CD14-positive monocyte (primary cell): ENCODE measurements around the gene SIGLEC8. TPM values are rescaled to one million over a fixed set of nuclear protein-coding genes. Genes with fewer than 3 reads are reported as not detected.
A peak's percentile ranks its signal among the peaks of the same experiment; 100 is the strongest.

ENCODE experiments used
- DNase-seq, 3 donors: peaks; one replicate each; pipeline ENCODE4 v3.0.0-alpha.2; 2011 to 2022
- H2AFZ ChIP-seq: 2 replicates; pipeline ENCODE4 v1.6.0; 2012; ENCODE audit warnings: mild to moderate bottlenecking, low read depth, low read length, inconsistent platforms; ENCODE audit not compliant: insufficient read depth, poor library complexity, severe bottlenecking
- H3K27ac ChIP-seq, 2 donors: 1 replicate in 1 of 2; 2 replicates in 1 of 2; pipeline ENCODE4 v1.5.1; 2012 to 2013; ENCODE audit warnings: low read length in 2 of 2, control low read depth in 1 of 2, inconsistent platforms in 1 of 2, low read depth in 1 of 2, mild to moderate bottlenecking in 1 of 2
- H3K27me3 ChIP-seq, 2 donors: one replicate each; pipeline versions ENCODE4 v1.6.0 to v1.6.1; 2011 to 2013; ENCODE audit warnings: low read length in 2 of 2; ENCODE audit not compliant: control insufficient read depth in 2 of 2, insufficient read depth in 2 of 2
- H3K36me3 ChIP-seq, 2 donors: replicated peaks in 1 of 2; 1 replicate in 1 of 2; 2 replicates in 1 of 2; pipeline versions ENCODE4 v1.5.1 to v1.6.1; 2012 to 2013; ENCODE audit warnings: low read length in 2 of 2, control low read depth in 1 of 2, inconsistent platforms in 1 of 2, mild to moderate bottlenecking in 1 of 2; ENCODE audit not compliant: insufficient read depth in 2 of 2, control insufficient read depth in 1 of 2
- H3K4me1 ChIP-seq, 2 donors: 1 replicate in 1 of 2; 2 replicates in 1 of 2; pipeline versions ENCODE4 v1.5.1 to v1.6.1; 2012 to 2013; ENCODE audit warnings: low read length in 2 of 2, control low read depth in 1 of 2, inconsistent platforms in 1 of 2, mild to moderate bottlenecking in 1 of 2, moderate library complexity in 1 of 2; ENCODE audit not compliant: insufficient read depth in 2 of 2, control insufficient read depth in 1 of 2
- H3K4me2 ChIP-seq: replicated peaks from 2 replicates; pipeline ENCODE3; 2012; ENCODE audit warnings: low read length, moderate library complexity, mild to moderate bottlenecking; ENCODE audit not compliant: poor library complexity, severe bottlenecking; ENCODE audit errors: extremely low read depth
- H3K4me3 ChIP-seq, 3 experiments: fragments of 200-600 bp in 1 of 3; sonication (generic) in 1 of 3; replicated peaks in 1 of 3; 1 replicate in 2 of 3; 2 replicates in 1 of 3; pipeline ENCODE4 v1.5.1; 2011 to 2013; ENCODE audit warnings: low read length in 3 of 3, mild to moderate bottlenecking in 3 of 3, control low read depth in 2 of 3, low read depth in 2 of 3, inconsistent platforms in 1 of 3, moderate library complexity in 1 of 3
- H3K79me2 ChIP-seq: 2 replicates; pipeline ENCODE4 v1.6.0; 2012; ENCODE audit warnings: mild to moderate bottlenecking, control low read depth, inconsistent platforms, low read length, moderate library complexity; ENCODE audit not compliant: insufficient read depth
- H3K9ac ChIP-seq: 2 replicates; pipeline ENCODE4 v1.6.0; 2017; ENCODE audit warnings: low read length, mild to moderate bottlenecking; ENCODE audit not compliant: insufficient read depth, poor library complexity, severe bottlenecking
- H3K9me3 ChIP-seq, 2 donors: replicated peaks in 1 of 2; 1 replicate in 1 of 2; 2 replicates in 1 of 2; pipeline versions ENCODE4 v1.5.1 to v1.6.1; 2012 to 2013; ENCODE audit warnings: low read length in 2 of 2, control low read depth in 1 of 2; ENCODE audit not compliant: control insufficient read depth in 1 of 2, insufficient read depth in 1 of 2
- H4K20me1 ChIP-seq: 2 replicates; pipeline ENCODE4 v1.6.0; 2012; ENCODE audit warnings: mild to moderate bottlenecking, low read length, control low read depth, moderate library complexity; ENCODE audit not compliant: insufficient read depth
- H3K27ac Mint-ChIP-seq, 7 donors: one replicate each; pipeline ENCODE4 v1.8.0; 2020; ENCODE audit warnings: mild to moderate bottlenecking in 7 of 7, mixed read lengths in 7 of 7, moderate library complexity in 6 of 7, inconsistent platforms in 2 of 7
- H3K27me3 Mint-ChIP-seq, 3 donors: one replicate each; pipeline ENCODE4 v1.8.0; 2021 to 2022; ENCODE audit warnings: low read depth in 3 of 3, mild to moderate bottlenecking in 3 of 3, mixed read lengths in 3 of 3, moderate library complexity in 3 of 3, inconsistent platforms in 1 of 3
- H3K36me3 Mint-ChIP-seq, 2 donors: one replicate each; pipeline ENCODE4 v1.8.0; 2020; ENCODE audit warnings: mixed read lengths in 2 of 2, inconsistent platforms in 1 of 2, mild to moderate bottlenecking in 1 of 2
- H3K4me1 Mint-ChIP-seq: one replicate; pipeline ENCODE4 v1.8.0; 2020; ENCODE audit warnings: mild to moderate bottlenecking, mixed read lengths
- H3K4me3 Mint-ChIP-seq, 2 donors: one replicate each; pipeline ENCODE4 v1.8.0; 2020; ENCODE audit warnings: mild to moderate bottlenecking in 2 of 2, mixed read lengths in 2 of 2, moderate library complexity in 1 of 2
- H3K9me3 Mint-ChIP-seq, 7 donors: one replicate each; pipeline ENCODE4 v1.8.0; 2020 to 2022; ENCODE audit warnings: mixed read lengths in 7 of 7, mild to moderate bottlenecking in 6 of 7, moderate library complexity in 6 of 7, inconsistent platforms in 2 of 7
- WGBS: methylation state at CpG from one replicate; pipeline ENCODE4 v1.1.5; 2013; ENCODE audit warnings: missing lambda C conversion rate; ENCODE audit not compliant: insufficient coverage; 5-methylcytosine and 5-hydroxymethylcytosine counted together
- intact Hi-C, 2 donors: fragments of 100-400 bp; cut with micrococcal nuclease; formaldehyde crosslinking; loops; one replicate each; pipeline versions ENCODE4 v1.15.0 to v1.15.1; 2023
- polyA plus RNA-seq, 3 donors: library from polyadenylated mRNA; depleted of rRNA in 1 of 3; unstranded in 2 of 3; stranded (reverse) in 1 of 3; fragments of 300-500 nt in 2 of 3; fragments of >200 nt in 1 of 3; fragmentation: Illumina TruSeq in 2 of 3; gene quantifications; 1 replicate in 2 of 3; 2 replicates in 1 of 3; pipeline ENCODE4 v1.2.3, GENCODE V29; 2012 to 2021
- TF ChIP-seq, protein P1 (sequence below): fragments of 200-600 bp; IDR thresholded peaks from one replicate; pipeline ENCODE4 v1.8.0; 2022; ENCODE audit warnings: antibody characterized with exemption, mild to moderate bottlenecking

The SIGLEC8 gene
- polyA plus RNA-seq, 3 donors = not detected

DNA sequence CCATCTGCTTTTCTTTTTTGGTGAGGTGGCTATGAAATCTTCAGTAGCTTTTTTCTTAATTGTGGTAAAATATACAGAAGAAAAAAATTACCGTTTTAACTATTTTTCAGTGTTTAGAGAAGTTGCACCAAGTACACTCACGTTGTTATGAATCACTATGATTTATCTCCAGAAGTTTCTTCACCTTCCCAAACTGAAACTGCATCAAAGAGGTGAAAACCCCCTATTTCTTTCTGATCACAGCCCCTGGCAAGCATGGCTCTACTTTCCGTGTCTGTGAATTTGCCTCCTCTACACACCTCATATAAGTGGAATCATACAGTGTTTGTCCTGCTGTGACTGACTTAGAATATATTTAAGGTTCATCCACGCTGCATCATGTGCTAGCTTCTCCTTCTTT is 25.2 kb downstream of the SIGLEC8 start:
- no peak overlapping the region for H3K4me3 ChIP-seq
- Mint-ChIP-seq H3K36me3 (no peaks in the 10 kb centered on the region), H3K9me3 (peaks cover 0 to 9% (median 0%) of the 10 kb centered on the region in 7 donors), H3K4me1 (peaks cover 55% of the 10 kb centered on the region), H3K27me3 (peaks cover 0 to 5% (median 4%) of the 10 kb centered on the region in 3 donors), H3K4me3 (no peak overlapping the region), H3K27ac (peak overlapping the region; percentile 69 to 97 (median 90))
- peaks cover 63 to 72% of the 10 kb centered on the region in 2 donors for H3K4me1 ChIP-seq
- H3K79me2 ChIP-seq = no peaks in the 10 kb centered on the region
- no peaks in the 10 kb centered on the region for H3K9me3 ChIP-seq
- intact Hi-C loops = no loop called here
- no peaks in the 10 kb centered on the region for H4K20me1 ChIP-seq
- no peak overlapping the region for H2AFZ ChIP-seq
- no peak overlapping the region for H3K9ac ChIP-seq
- TF ChIP-seq, protein P1, sequence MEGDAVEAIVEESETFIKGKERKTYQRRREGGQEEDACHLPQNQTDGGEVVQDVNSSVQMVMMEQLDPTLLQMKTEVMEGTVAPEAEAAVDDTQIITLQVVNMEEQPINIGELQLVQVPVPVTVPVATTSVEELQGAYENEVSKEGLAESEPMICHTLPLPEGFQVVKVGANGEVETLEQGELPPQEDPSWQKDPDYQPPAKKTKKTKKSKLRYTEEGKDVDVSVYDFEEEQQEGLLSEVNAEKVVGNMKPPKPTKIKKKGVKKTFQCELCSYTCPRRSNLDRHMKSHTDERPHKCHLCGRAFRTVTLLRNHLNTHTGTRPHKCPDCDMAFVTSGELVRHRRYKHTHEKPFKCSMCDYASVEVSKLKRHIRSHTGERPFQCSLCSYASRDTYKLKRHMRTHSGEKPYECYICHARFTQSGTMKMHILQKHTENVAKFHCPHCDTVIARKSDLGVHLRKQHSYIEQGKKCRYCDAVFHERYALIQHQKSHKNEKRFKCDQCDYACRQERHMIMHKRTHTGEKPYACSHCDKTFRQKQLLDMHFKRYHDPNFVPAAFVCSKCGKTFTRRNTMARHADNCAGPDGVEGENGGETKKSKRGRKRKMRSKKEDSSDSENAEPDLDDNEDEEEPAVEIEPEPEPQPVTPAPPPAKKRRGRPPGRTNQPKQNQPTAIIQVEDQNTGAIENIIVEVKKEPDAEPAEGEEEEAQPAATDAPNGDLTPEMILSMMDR = no peak
- peak; percentile 71 to 90 (median 84) for DNase-seq
- no peaks in the 10 kb centered on the region for H3K27me3 ChIP-seq
- WGBS = 0% methylated on average over 1 of the region's 4 CpGs
- H3K4me2 ChIP-seq = no peak overlapping the region
- no peaks in the 10 kb centered on the region for H3K36me3 ChIP-seq
- H3K27ac ChIP-seq = peak overlapping the region; percentile 39 to 87

DNA sequence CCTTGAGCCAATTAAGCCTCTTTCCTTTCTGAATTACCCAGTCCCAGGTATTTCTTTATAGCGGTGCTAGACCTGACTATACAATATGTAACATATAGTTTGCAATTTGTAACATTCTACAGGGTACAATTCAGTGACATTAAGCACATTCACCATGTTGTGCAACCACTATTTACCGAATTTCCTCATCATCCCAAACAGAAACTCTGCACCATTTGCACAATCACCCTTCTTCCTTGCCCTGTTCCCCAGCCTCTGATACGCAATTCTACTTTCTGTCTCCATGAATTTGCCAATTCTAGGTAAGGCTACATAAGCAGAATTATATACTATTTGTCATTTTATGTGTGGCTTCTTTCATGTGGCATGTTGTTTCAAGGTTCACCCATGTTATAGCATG is 27.1 kb downstream of the SIGLEC8 start:
- Histone ChIP-seq H3K36me3 (no peaks in the 10 kb centered on the region), H2AFZ (no peak overlapping the region), H3K9ac (no peak overlapping the region), H3K4me3 (peak overlapping the region in 1 of 3 experiments; percentile 30), H3K27me3 (no peaks in the 10 kb centered on the region), H3K79me2 (no peaks in the 10 kb centered on the region), H3K9me3 (no peaks in the 10 kb centered on the region), H3K4me1 (peaks cover 82 to 90% of the 10 kb centered on the region in 2 donors), H3K4me2 (peak overlapping the region; percentile 44), H3K27ac (peak overlapping the region; percentile 87 to 88), H4K20me1 (no peaks in the 10 kb centered on the region)
- H3K27me3 Mint-ChIP-seq = peaks cover 0 to 4% (median 3%) of the 10 kb centered on the region in 3 donors
- TF ChIP-seq, protein P1 = no peak
- DNase-seq = peak; percentile 81 to 95 (median 94)
- peak overlapping the region in 1 of 2 donors; percentile 54 for H3K4me3 Mint-ChIP-seq
- no peaks in the 10 kb centered on the region for H3K36me3 Mint-ChIP-seq
- WGBS = 0% methylated on average over 1 of the region's 3 CpGs
- peak overlapping the region; percentile 95 to 100 (median 97) for H3K27ac Mint-ChIP-seq
- peaks cover 69% of the 10 kb centered on the region for H3K4me1 Mint-ChIP-seq
- peaks cover 0 to 6% (median 0%) of the 10 kb centered on the region in 7 donors for H3K9me3 Mint-ChIP-seq
- intact Hi-C loops = no loop called here
